ENCODE results near the gene CARD14. TPM values are rescaled to one million over a fixed set of nuclear protein-coding genes. Genes with fewer than 3 reads are reported as not detected.
A peak's percentile ranks its signal among the peaks of the same experiment; 100 is the strongest.

CARD14 gene
- total RNA-seq, 1 experiment from 2014 or later, result 0.24 TPM

DNA sequence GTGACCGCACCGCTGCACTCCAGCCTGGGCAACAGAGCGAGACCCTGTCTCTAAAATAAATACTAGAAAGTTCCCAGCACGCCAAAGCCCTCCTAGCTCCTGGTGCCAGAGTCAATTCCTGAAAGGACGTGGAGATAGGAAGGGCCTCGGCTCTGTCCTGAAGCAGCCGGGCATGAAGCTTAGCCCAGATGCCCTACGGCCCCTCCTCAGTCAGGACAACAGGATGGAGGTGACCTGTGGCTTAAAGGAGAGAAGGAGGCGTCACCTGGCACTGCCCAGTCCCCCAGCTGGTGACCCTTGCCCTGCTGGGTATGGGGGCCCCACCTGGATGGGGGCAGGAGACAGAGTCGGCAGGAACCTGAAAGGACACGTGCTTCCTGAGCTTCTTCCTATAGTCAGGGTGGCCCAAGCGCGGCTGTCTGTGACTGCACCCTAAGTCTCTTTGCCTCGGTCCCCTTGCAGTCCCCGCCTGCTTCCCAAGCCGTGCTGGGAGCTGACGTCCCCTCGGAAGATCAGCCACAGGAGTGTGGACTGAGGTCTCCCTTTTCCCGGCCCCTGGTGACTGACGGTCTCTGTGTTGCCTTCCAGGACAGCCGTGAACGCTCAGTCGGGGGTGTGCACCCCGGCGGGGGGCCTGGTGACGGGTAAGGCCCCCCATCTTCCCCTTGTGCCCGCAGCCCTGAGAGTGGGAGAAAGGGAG is 75.9 kb downstream of the CARD14 start:
- Histone ChIP-seq H2AFZ (ENCODE audit: low read length) (no peak overlapping the region), H4K20me1 (ENCODE audit: control insufficient read depth, insufficient read depth, insufficient read length) (no peaks in the 10 kb centered on the region), H3K4me2 (ENCODE audit: insufficient read depth, insufficient read length, low read length) (no peak overlapping the region), H2BK120ac (ENCODE audit: low read depth, low read length, poor library complexity, severe bottlenecking) (no peak overlapping the region), H3K4ac (ENCODE audit: low read depth, low read length) (no peak overlapping the region), H3K9ac (ENCODE audit: extremely low read depth, insufficient read length, low read length) (no peak overlapping the region), H4K5ac (ENCODE audit: insufficient read length, low read depth, low read length) (no peak overlapping the region), H4K8ac (replicated peaks; ENCODE audit: insufficient read length, low read depth, low read length) (no peak overlapping the region), H3K9me3 (ENCODE audit: control insufficient read depth, low read depth, low read length) (no peaks in the 10 kb centered on the region), H3K79me1 (ENCODE audit: insufficient read depth, low read depth, low read length, poor library complexity, severe bottlenecking) (no peaks in the 10 kb centered on the region), H3K23ac (ENCODE audit: insufficient read length, low read depth, low read length) (no peak overlapping the region), H3K56ac (ENCODE audit: insufficient read length, low read depth, low read length) (no peak overlapping the region), H3K14ac (ENCODE audit: insufficient read depth, low read length) (no peak overlapping the region), H2BK12ac (ENCODE audit: insufficient read length, low read depth, low read length) (no peak overlapping the region), H2BK15ac (ENCODE audit: low read depth, low read length) (no peak overlapping the region), H3T11ph (ENCODE audit: low read length) (no peak overlapping the region), H3K79me2 (ENCODE audit: insufficient read depth, low read length) (no peaks in the 10 kb centered on the region), H3K4me1 (ENCODE audit: insufficient read depth, low read length) (no peaks in the 10 kb centered on the region), H3K27ac (ENCODE audit: insufficient read length, low read depth, low read length) (no peak overlapping the region), H2AK5ac (ENCODE audit: insufficient read length, low read length) (no peak overlapping the region), H3K18ac (ENCODE audit: insufficient read length, low read depth, low read length) (no peak overlapping the region), H3K27me3 (ENCODE audit: insufficient read depth, low read length) (no peaks in the 10 kb centered on the region), H2BK20ac (ENCODE audit: low read depth, low read length, poor library complexity, severe bottlenecking) (no peak overlapping the region), H2BK5ac (ENCODE audit: insufficient read length, low read length) (no peak overlapping the region), H3K23me2 (ENCODE audit: insufficient read length, low read depth, low read length, poor library complexity, severe bottlenecking) (no peaks in the 10 kb centered on the region), H4K91ac (ENCODE audit: insufficient read length, low read depth, low read length) (no peak overlapping the region)
- WGBS (ENCODE audit: extremely low coverage, insufficient read length, low lambda C conversion rate), result no CpG with 5 or more reads among the region's 27 CpGs
- Mint-ChIP-seq H3K4me3 (no peak overlapping the region), H3K4me1 (no peaks in the 10 kb centered on the region), H3K27ac (peak overlapping the region in 1 of 3 experiments; percentile 11; a peak in 2 of 7 replicates), H3K36me3 (ENCODE audit: insufficient read depth in 1 of 3, low read depth in 3 of 3) (peaks cover 8 to 39% (median 24%) of the 10 kb centered on the region in 3 experiments), H3K9me3 (no peaks in the 10 kb centered on the region), H3K27me3 (ENCODE audit: low read depth) (no peaks in the 10 kb centered on the region; the same call in 1 of the 2 replicates)
- TF ChIP-seq, protein P1, sequence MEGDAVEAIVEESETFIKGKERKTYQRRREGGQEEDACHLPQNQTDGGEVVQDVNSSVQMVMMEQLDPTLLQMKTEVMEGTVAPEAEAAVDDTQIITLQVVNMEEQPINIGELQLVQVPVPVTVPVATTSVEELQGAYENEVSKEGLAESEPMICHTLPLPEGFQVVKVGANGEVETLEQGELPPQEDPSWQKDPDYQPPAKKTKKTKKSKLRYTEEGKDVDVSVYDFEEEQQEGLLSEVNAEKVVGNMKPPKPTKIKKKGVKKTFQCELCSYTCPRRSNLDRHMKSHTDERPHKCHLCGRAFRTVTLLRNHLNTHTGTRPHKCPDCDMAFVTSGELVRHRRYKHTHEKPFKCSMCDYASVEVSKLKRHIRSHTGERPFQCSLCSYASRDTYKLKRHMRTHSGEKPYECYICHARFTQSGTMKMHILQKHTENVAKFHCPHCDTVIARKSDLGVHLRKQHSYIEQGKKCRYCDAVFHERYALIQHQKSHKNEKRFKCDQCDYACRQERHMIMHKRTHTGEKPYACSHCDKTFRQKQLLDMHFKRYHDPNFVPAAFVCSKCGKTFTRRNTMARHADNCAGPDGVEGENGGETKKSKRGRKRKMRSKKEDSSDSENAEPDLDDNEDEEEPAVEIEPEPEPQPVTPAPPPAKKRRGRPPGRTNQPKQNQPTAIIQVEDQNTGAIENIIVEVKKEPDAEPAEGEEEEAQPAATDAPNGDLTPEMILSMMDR (conservative IDR thresholded peaks at IDR 0.05), result no peak
- DNase-seq, result no peak
